ENCODE results near the gene NFIB. TPM values are rescaled to one million over a fixed set of nuclear protein-coding genes. Genes with fewer than 3 reads are reported as not detected.

NFIB gene
- total RNA-seq, 1 experiment from 2014 or later, result 12.5 TPM

DNA sequence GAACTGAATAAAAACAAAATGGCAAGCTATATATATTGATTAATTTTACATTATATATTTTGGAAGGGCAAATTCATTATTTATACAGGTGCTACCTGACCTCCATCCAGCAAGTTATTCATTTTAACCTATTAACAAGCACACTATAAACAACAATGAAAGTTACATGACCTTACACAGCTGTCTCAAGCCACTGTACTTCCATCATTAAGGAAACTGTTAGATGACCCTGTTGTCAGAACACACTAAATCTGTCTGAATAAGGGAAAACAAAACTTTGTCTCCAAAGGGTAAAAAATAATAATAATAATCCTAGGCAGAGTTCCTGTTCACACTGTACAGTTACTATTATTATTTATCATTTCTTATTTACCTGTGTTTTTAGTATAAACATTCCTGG, 44.0 kb downstream of the NFIB start (continued):
- TF ChIP-seq, protein P1, sequence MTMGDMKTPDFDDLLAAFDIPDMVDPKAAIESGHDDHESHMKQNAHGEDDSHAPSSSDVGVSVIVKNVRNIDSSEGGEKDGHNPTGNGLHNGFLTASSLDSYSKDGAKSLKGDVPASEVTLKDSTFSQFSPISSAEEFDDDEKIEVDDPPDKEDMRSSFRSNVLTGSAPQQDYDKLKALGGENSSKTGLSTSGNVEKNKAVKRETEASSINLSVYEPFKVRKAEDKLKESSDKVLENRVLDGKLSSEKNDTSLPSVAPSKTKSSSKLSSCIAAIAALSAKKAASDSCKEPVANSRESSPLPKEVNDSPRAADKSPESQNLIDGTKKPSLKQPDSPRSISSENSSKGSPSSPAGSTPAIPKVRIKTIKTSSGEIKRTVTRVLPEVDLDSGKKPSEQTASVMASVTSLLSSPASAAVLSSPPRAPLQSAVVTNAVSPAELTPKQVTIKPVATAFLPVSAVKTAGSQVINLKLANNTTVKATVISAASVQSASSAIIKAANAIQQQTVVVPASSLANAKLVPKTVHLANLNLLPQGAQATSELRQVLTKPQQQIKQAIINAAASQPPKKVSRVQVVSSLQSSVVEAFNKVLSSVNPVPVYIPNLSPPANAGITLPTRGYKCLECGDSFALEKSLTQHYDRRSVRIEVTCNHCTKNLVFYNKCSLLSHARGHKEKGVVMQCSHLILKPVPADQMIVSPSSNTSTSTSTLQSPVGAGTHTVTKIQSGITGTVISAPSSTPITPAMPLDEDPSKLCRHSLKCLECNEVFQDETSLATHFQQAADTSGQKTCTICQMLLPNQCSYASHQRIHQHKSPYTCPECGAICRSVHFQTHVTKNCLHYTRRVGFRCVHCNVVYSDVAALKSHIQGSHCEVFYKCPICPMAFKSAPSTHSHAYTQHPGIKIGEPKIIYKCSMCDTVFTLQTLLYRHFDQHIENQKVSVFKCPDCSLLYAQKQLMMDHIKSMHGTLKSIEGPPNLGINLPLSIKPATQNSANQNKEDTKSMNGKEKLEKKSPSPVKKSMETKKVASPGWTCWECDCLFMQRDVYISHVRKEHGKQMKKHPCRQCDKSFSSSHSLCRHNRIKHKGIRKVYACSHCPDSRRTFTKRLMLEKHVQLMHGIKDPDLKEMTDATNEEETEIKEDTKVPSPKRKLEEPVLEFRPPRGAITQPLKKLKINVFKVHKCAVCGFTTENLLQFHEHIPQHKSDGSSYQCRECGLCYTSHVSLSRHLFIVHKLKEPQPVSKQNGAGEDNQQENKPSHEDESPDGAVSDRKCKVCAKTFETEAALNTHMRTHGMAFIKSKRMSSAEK (CRISPR knock-in tag; IDR thresholded peaks at IDR 0.05; ENCODE audit: borderline replicate concordance), result no peak
- no peak for TF ChIP-seq CBFB (CRISPR knock-in tag; IDR thresholded peaks at IDR 0.05; ENCODE audit: low read depth)
- TF ChIP-seq, protein P2, sequence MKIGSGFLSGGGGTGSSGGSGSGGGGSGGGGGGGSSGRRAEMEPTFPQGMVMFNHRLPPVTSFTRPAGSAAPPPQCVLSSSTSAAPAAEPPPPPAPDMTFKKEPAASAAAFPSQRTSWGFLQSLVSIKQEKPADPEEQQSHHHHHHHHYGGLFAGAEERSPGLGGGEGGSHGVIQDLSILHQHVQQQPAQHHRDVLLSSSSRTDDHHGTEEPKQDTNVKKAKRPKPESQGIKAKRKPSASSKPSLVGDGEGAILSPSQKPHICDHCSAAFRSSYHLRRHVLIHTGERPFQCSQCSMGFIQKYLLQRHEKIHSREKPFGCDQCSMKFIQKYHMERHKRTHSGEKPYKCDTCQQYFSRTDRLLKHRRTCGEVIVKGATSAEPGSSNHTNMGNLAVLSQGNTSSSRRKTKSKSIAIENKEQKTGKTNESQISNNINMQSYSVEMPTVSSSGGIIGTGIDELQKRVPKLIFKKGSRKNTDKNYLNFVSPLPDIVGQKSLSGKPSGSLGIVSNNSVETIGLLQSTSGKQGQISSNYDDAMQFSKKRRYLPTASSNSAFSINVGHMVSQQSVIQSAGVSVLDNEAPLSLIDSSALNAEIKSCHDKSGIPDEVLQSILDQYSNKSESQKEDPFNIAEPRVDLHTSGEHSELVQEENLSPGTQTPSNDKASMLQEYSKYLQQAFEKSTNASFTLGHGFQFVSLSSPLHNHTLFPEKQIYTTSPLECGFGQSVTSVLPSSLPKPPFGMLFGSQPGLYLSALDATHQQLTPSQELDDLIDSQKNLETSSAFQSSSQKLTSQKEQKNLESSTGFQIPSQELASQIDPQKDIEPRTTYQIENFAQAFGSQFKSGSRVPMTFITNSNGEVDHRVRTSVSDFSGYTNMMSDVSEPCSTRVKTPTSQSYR (CRISPR knock-in tag; IDR thresholded peaks at IDR 0.05), result no peak

- H3K4me3 Mint-ChIP-seq, result no peak overlapping the region
These were observed 50.0 kb downstream of the NFIB start for GRCh38 chr9:14263707-14264483.

More at GRCh38 chr9:14263707-14264483, 50.0 kb downstream of the NFIB start:
- H3K27me3 Mint-ChIP-seq (ENCODE audit: low read depth), result no peaks in the 10 kb centered on the region
- CTCF ChIA-PET, result no interaction called here
- no peak overlapping the region for H3K27ac Mint-ChIP-seq
- ATAC-seq, result no peak
- peaks cover 5% of the 10 kb centered on the region; the same call in 1 of the 2 replicates for H3K9me3 Mint-ChIP-seq
- POLR2A ChIA-PET, result no interaction called here
- TF ChIP-seq FOXJ3 (CRISPR knock-in tag; IDR thresholded peaks at IDR 0.05; ENCODE audit: borderline replicate concordance) (no peak), ESRRA (CRISPR knock-in tag; IDR thresholded peaks at IDR 0.05; ENCODE audit: borderline replicate concordance) (no peak), NFYB (CRISPR knock-in tag; conservative IDR thresholded peaks at IDR 0.05; ENCODE audit: low read depth) (no peak), ZNF423 (CRISPR knock-in tag; IDR thresholded peaks at IDR 0.05) (no peak), PRDM15 (CRISPR knock-in tag; IDR thresholded peaks at IDR 0.05) (no peak), CREB1 (CRISPR knock-in tag; IDR thresholded peaks at IDR 0.05) (no peak), HMGA2 (CRISPR knock-in tag; IDR thresholded peaks at IDR 0.05) (no peak), NR1H2 (CRISPR knock-in tag; IDR thresholded peaks at IDR 0.05) (no peak), ZNF138 (CRISPR knock-in tag; conservative IDR thresholded peaks at IDR 0.05) (no peak), RELA (CRISPR knock-in tag; IDR thresholded peaks at IDR 0.05; ENCODE audit: borderline replicate concordance) (no peak), IRF2 (CRISPR knock-in tag; IDR thresholded peaks at IDR 0.05; ENCODE audit: borderline replicate concordance, low read depth) (no peak), E2F1 (CRISPR knock-in tag; IDR thresholded peaks at IDR 0.05) (no peak)
- TF ChIP-seq, protein P3, sequence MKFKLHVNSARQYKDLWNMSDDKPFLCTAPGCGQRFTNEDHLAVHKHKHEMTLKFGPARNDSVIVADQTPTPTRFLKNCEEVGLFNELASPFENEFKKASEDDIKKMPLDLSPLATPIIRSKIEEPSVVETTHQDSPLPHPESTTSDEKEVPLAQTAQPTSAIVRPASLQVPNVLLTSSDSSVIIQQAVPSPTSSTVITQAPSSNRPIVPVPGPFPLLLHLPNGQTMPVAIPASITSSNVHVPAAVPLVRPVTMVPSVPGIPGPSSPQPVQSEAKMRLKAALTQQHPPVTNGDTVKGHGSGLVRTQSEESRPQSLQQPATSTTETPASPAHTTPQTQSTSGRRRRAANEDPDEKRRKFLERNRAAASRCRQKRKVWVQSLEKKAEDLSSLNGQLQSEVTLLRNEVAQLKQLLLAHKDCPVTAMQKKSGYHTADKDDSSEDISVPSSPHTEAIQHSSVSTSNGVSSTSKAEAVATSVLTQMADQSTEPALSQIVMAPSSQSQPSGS (CRISPR knock-in tag; IDR thresholded peaks at IDR 0.05; ENCODE audit: borderline replicate concordance, low read depth), result no peak
- peaks cover 26% of the 10 kb centered on the region for H3K4me1 Mint-ChIP-seq
- H3K36me3 Mint-ChIP-seq, result peaks cover 5% of the 10 kb centered on the region
- no peak for DNase-seq (ENCODE audit: low spot score)
